Body of pancreas (tissue), 4 donors: ENCODE data around the gene ZNF519.

Experiments used
- CTCF ChIP-seq, 7 experiments: fragments of 450-650 bp in 4 of 7; fragments of 200-600 bp in 3 of 7; sonication (generic) in 3 of 7; IDR thresholded peaks; one replicate each; pipeline ENCODE4 v1.5.1; 2016 to 2019; ENCODE audit warnings: antibody characterized with exemption in 7 of 7
- POLR2A ChIP-seq, 3 donors: fragments of 450-650 bp; IDR thresholded peaks; one replicate each; pipeline ENCODE4 v1.6.1; 2016; ENCODE audit warnings: antibody characterized with exemption in 3 of 3, mild to moderate bottlenecking in 2 of 3

GRCh38 chr18:14053661-14054060, 78.6 kb downstream of the ZNF519 start:
- TF ChIP-seq CTCF (IDR thresholded peaks at IDR 0.05) (no peak), POLR2A (IDR thresholded peaks at IDR 0.05) (no peak)
